IMR-90 (cell line): ENCODE measurements around the gene LYZ. TPM values are rescaled to one million over a fixed set of nuclear protein-coding genes. Genes with fewer than 3 reads are reported as not detected.

Experiments used
- ATAC-seq: fragments of 200-7000 bp; cut with Tn5 transposase; 2 replicates; pipeline ENCODE4 v1.9.1; 2020; ENCODE audit warnings: low read depth, mild to moderate bottlenecking, moderate library complexity
- BruUV-seq: library from RNA; stranded (reverse); fragments of 400-500 nt; replicated peaks from 2 replicates; lab custom pipeline; 2021; lab: Mats Ljungman, UMichigan
- CTCF ChIA-PET: fragments of 300-600 bp; formaldehyde crosslinking; extraction: SDS; loops from one replicate; lab custom pipeline; 2021; ENCODE audit warnings: antibody characterized with exemption; lab: Yijun Ruan, JAX
- POLR2A ChIA-PET: fragments of 300-600 bp; sonication (Branson Sonifier 250); formaldehyde crosslinking; loops from one replicate; lab custom pipeline; 2022; ENCODE audit warnings: antibody characterized with exemption; ENCODE audit not compliant: unreplicated experiment; lab: Charles Lee
- DNase-seq: peaks from one replicate; pipeline ENCODE4 v3.0.0; 2013
- H2AFZ ChIP-seq: replicated peaks from 2 replicates; pipeline ENCODE3; 2013; ENCODE audit warnings: low read length, mild to moderate bottlenecking; ENCODE audit not compliant: poor library complexity
- H2AK5ac ChIP-seq: 2 replicates; pipeline ENCODE4 v1.6.1; 2013; ENCODE audit warnings: low read depth, low read length, inconsistent platforms
- H2AK9ac ChIP-seq: replicated peaks from 2 replicates; pipeline ENCODE3; 2013; ENCODE audit warnings: mild to moderate bottlenecking, low read depth, low read length, moderate library complexity; ENCODE audit not compliant: poor library complexity
- H2BK120ac ChIP-seq: 2 replicates; pipeline ENCODE4 v1.6.1; 2013; ENCODE audit warnings: low read depth, low read length, inconsistent platforms
- H2BK15ac ChIP-seq: 3 replicates; pipeline ENCODE4 v1.6.1; 2013; ENCODE audit warnings: low read depth, low read length, inconsistent platforms
- H2BK20ac ChIP-seq: 2 replicates; pipeline ENCODE4 v1.6.1; 2013; ENCODE audit warnings: low read depth, mild to moderate bottlenecking, inconsistent platforms, low read length, moderate library complexity
- H2BK5ac ChIP-seq: 2 replicates; pipeline ENCODE4 v1.6.1; 2013; ENCODE audit warnings: mild to moderate bottlenecking, low read depth, low read length, inconsistent platforms; ENCODE audit not compliant: poor library complexity, severe bottlenecking
- H3K14ac ChIP-seq: replicated peaks from 2 replicates; pipeline ENCODE4 v1.6.1; 2013; ENCODE audit warnings: low read depth, low read length, inconsistent platforms
- H3K18ac ChIP-seq: 2 replicates; pipeline ENCODE4 v1.6.1; 2013; ENCODE audit warnings: low read depth, low read length, control low read depth
- H3K23ac ChIP-seq: 2 replicates; pipeline ENCODE4 v1.6.1; 2013; ENCODE audit warnings: low read depth, low read length, inconsistent platforms
- H3K27ac ChIP-seq: 2 replicates; pipeline ENCODE4 v1.5.1; 2013; ENCODE audit warnings: mild to moderate bottlenecking, control low read depth, low read length; ENCODE audit not compliant: insufficient read depth
- H3K27me3 ChIP-seq: 2 replicates; pipeline ENCODE4 v1.6.1; 2013; ENCODE audit warnings: low read length; ENCODE audit not compliant: control insufficient read depth, insufficient read depth
- H3K36me3 ChIP-seq: 2 replicates; pipeline ENCODE4 v1.6.1; 2013; ENCODE audit warnings: low read length, mixed read lengths; ENCODE audit not compliant: control insufficient read depth, insufficient read depth
- H3K4ac ChIP-seq: 2 replicates; pipeline ENCODE4 v1.6.1; 2013; ENCODE audit warnings: low read depth, low read length, inconsistent platforms
- H3K4me1 ChIP-seq: 2 replicates; pipeline ENCODE4 v1.6.1; 2013; ENCODE audit warnings: low read length, mixed read lengths; ENCODE audit not compliant: control insufficient read depth, insufficient read depth
- H3K4me2 ChIP-seq: 2 replicates; pipeline ENCODE4 v1.6.1; 2013; ENCODE audit warnings: low read depth, mild to moderate bottlenecking, control low read depth, low read length, moderate library complexity
- H3K4me3 ChIP-seq: 2 replicates; pipeline ENCODE4 v1.5.1; 2013; ENCODE audit warnings: low read depth, mild to moderate bottlenecking, control low read depth, low read length, moderate library complexity; ENCODE audit not compliant: insufficient read depth
- H3K56ac ChIP-seq: 2 replicates; pipeline ENCODE4 v1.6.1; 2013; ENCODE audit warnings: low read length, inconsistent platforms; ENCODE audit not compliant: insufficient read depth; ENCODE audit errors: extremely low read depth
- H3K79me1 ChIP-seq, 2 experiments: 2 replicates each; pipeline ENCODE4 v1.6.1; 2013; ENCODE audit warnings: low read length in 2 of 2, inconsistent platforms in 1 of 2, low read depth in 1 of 2
- H3K9ac ChIP-seq: 2 replicates; pipeline ENCODE4 v1.6.1; 2013; ENCODE audit warnings: low read depth, low read length, control low read depth
- H3K9me1 ChIP-seq: 2 replicates; pipeline ENCODE4 v1.6.1; 2013; ENCODE audit warnings: low read length, inconsistent platforms; ENCODE audit not compliant: insufficient read depth
- H3K9me3 ChIP-seq: 2 replicates; pipeline ENCODE4 v1.6.1; 2013; ENCODE audit warnings: low read length; ENCODE audit not compliant: control insufficient read depth, insufficient read depth
- H4K20me1 ChIP-seq: 2 replicates; pipeline ENCODE4 v1.6.1; 2013; ENCODE audit warnings: low read length, inconsistent platforms; ENCODE audit not compliant: insufficient read depth
- H4K5ac ChIP-seq: 2 replicates; pipeline ENCODE4 v1.6.1; 2013; ENCODE audit warnings: mild to moderate bottlenecking, low read depth, low read length, control low read depth
- H4K8ac ChIP-seq, 2 experiments: 2 replicates each; pipeline ENCODE4 v1.6.1; 2013; ENCODE audit warnings: low read depth in 2 of 2, low read length in 2 of 2, control low read depth in 1 of 2, inconsistent platforms in 1 of 2
- H4K91ac ChIP-seq: 2 replicates; pipeline ENCODE4 v1.6.1; 2013; ENCODE audit warnings: low read depth, low read length, inconsistent platforms; ENCODE audit not compliant: insufficient read depth
- CHD1 ChIP-seq: IDR thresholded peaks from 2 replicates; pipeline ENCODE4 v1.6.1; 2012; ENCODE audit warnings: low read depth, low read length, improper control_type of control experiment
- FOS ChIP-seq: fragments of 150-350 bp; IDR thresholded peaks from 2 replicates; pipeline ENCODE4 v1.6.1; 2016; ENCODE audit warnings: low read depth, low read length
- NFE2L2 ChIP-seq: fragments of 150-350 bp; IDR thresholded peaks from 2 replicates; pipeline ENCODE4 v1.6.1; 2016; ENCODE audit warnings: low read depth, mild to moderate bottlenecking, low read length
- RAD21 ChIP-seq: IDR thresholded peaks from 2 replicates; pipeline ENCODE4 v1.6.1; 2012; ENCODE audit warnings: low read length, improper control_type of control experiment
- RCOR1 ChIP-seq: IDR thresholded peaks from 2 replicates; pipeline ENCODE4 v1.6.1; 2012; ENCODE audit warnings: mild to moderate bottlenecking, low read length, improper control_type of control experiment; ENCODE audit not compliant: insufficient replicate concordance
- RFX5 ChIP-seq: IDR thresholded peaks from 2 replicates; pipeline ENCODE4 v1.8.0; 2012; ENCODE audit warnings: low read depth, mild to moderate bottlenecking, low read length, moderate library complexity
- WGBS, 2 experiments: methylation state at CpG; one replicate each; pipeline versions ENCODE4 v1.1.5 to v1.1.7; 2013; ENCODE audit warnings: missing lambda C conversion rate in 2 of 2; ENCODE audit not compliant: insufficient read length in 1 of 2; ENCODE audit errors: extremely low coverage in 2 of 2; 5-methylcytosine and 5-hydroxymethylcytosine counted together
- dilution Hi-C: fragments of 300-500 bp; cut with HindIII; formaldehyde crosslinking; loops from one replicate; pipeline ENCODE4 v1.14.3; 2018; ENCODE audit warnings: low sequenced_read_pairs; ENCODE audit not compliant: unreplicated experiment
- in situ Hi-C: fragments of 300-500 bp; cut with MboI; formaldehyde crosslinking; loops from 3 replicates; pipeline ENCODE4 v1.14.3; 2019; ENCODE audit warnings: low sequenced_read_pairs, inconsistent platforms, mixed read lengths
- intact Hi-C: fragments of 100-400 bp; cut with micrococcal nuclease; formaldehyde crosslinking; loops from 2 replicates; pipeline ENCODE4 v1.10.0; 2022
- polyA plus RNA-seq, 3 experiments: library from polyadenylated mRNA; depleted of rRNA; stranded (reverse); fragments of >200 nt; gene quantifications; 2 replicates each; pipeline ENCODE4 v1.2.3, GENCODE V29; 2012; ENCODE audit warnings: low replicate concordance in 1 of 3
- total RNA-seq: library from RNA; depleted of rRNA; stranded (reverse); fragments of >200 nt; gene quantifications from 2 replicates; pipeline ENCODE4 v1.2.3, GENCODE V29; 2012
- TF ChIP-seq, protein P1 (sequence below): fragments of 150-350 bp; IDR thresholded peaks from 2 replicates; pipeline ENCODE4 v1.6.1; 2017; ENCODE audit warnings: mild to moderate bottlenecking, antibody characterized with exemption, low read length, low read depth
- TF ChIP-seq, protein P2 (sequence below): conservative IDR thresholded peaks from 2 replicates; pipeline ENCODE4 v1.5.1; 2012; ENCODE audit warnings: mild to moderate bottlenecking, low read depth, low read length, improper control_type of control experiment

LYZ gene
- total and polyA plus RNA-seq, 2 of the 4 experiments (the other 2 are of a cell fraction) = not detected

- intact Hi-C loops = no loop called here
- Histone ChIP-seq H4K91ac (no peak overlapping the region), H3K4me2 (no peak overlapping the region), H3K14ac (no peak overlapping the region), H2AK9ac (no peak overlapping the region), H3K9me1 (no peaks in the 10 kb centered on the region), H2BK15ac (no peak overlapping the region), H2AFZ (no peak overlapping the region), H3K27ac (no peak overlapping the region), H2AK5ac (no peak overlapping the region), H3K18ac (no peak overlapping the region), H2BK5ac (no peak overlapping the region), H2BK20ac (no peak overlapping the region), H3K9me3 (no peaks in the 10 kb centered on the region), H3K36me3 (no peaks in the 10 kb centered on the region), H3K4me1 (no peaks in the 10 kb centered on the region), H3K56ac (no peak overlapping the region), H3K79me1 (no peaks in the 10 kb centered on the region), H4K8ac (no peak overlapping the region), H3K27me3 (peaks cover 25% of the 10 kb centered on the region), H4K5ac (no peak overlapping the region), H3K9ac (no peak overlapping the region), H3K4me3 (no peak overlapping the region), H3K23ac (no peak overlapping the region), H3K4ac (no peak overlapping the region), H4K20me1 (no peaks in the 10 kb centered on the region), H2BK120ac (no peak overlapping the region)
- ChIA-PET CTCF (no interaction called here), POLR2A (no interaction called here)
- TF ChIP-seq CHD1 (no peak), NFE2L2 (no peak), FOS (no peak), RFX5 (no peak), RCOR1 (no peak), RAD21 (no peak)
- TF ChIP-seq, protein P1, sequence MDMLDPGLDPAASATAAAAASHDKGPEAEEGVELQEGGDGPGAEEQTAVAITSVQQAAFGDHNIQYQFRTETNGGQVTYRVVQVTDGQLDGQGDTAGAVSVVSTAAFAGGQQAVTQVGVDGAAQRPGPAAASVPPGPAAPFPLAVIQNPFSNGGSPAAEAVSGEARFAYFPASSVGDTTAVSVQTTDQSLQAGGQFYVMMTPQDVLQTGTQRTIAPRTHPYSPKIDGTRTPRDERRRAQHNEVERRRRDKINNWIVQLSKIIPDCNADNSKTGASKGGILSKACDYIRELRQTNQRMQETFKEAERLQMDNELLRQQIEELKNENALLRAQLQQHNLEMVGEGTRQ = no peak
- TF ChIP-seq, protein P2, sequence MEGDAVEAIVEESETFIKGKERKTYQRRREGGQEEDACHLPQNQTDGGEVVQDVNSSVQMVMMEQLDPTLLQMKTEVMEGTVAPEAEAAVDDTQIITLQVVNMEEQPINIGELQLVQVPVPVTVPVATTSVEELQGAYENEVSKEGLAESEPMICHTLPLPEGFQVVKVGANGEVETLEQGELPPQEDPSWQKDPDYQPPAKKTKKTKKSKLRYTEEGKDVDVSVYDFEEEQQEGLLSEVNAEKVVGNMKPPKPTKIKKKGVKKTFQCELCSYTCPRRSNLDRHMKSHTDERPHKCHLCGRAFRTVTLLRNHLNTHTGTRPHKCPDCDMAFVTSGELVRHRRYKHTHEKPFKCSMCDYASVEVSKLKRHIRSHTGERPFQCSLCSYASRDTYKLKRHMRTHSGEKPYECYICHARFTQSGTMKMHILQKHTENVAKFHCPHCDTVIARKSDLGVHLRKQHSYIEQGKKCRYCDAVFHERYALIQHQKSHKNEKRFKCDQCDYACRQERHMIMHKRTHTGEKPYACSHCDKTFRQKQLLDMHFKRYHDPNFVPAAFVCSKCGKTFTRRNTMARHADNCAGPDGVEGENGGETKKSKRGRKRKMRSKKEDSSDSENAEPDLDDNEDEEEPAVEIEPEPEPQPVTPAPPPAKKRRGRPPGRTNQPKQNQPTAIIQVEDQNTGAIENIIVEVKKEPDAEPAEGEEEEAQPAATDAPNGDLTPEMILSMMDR = no peak
- dilution Hi-C loops = no loop called here
- no TSS peak for BruUV-seq
- DNase-seq (no peak), ATAC-seq (no peak)
- in situ Hi-C loops = loop anchor here (25.0 kb wide), 1 partner anchor 392 kb away; the partner anchor contains the start of gene RAB3IP
- WGBS, 2 experiments = no CpG with 5 or more reads among the region's 1 CpG
These were observed 2.4 kb upstream of the LYZ start for GRCh38 chr12:69345742-69346141.
